ENCODE results near the gene PSMD6.

- TF ChIP-seq EZH2 (IDR thresholded peaks at IDR 0.05; ENCODE audit: insufficient read depth, low read length) = no peak
- no peak for TF ChIP-seq CTCF (IDR thresholded peaks at IDR 0.05; ENCODE audit: insufficient read depth, low read depth, low read length)
Measured at GRCh38 chr3:64019879-64020278, 3.4 kb downstream of the PSMD6 start.

Data from astrocyte (in vitro differentiated cells and primary cell).